Central memory CD4-positive, alpha-beta T cell (primary cell): ENCODE results near the gene PSTPIP1.
A peak's percentile ranks its signal among the peaks of the same experiment; 100 is the strongest.

ENCODE experiments used
- DNase-seq: peaks from one replicate; pipeline ENCODE4 v3.0.0; 2022

PSTPIP1 gene

DNA sequence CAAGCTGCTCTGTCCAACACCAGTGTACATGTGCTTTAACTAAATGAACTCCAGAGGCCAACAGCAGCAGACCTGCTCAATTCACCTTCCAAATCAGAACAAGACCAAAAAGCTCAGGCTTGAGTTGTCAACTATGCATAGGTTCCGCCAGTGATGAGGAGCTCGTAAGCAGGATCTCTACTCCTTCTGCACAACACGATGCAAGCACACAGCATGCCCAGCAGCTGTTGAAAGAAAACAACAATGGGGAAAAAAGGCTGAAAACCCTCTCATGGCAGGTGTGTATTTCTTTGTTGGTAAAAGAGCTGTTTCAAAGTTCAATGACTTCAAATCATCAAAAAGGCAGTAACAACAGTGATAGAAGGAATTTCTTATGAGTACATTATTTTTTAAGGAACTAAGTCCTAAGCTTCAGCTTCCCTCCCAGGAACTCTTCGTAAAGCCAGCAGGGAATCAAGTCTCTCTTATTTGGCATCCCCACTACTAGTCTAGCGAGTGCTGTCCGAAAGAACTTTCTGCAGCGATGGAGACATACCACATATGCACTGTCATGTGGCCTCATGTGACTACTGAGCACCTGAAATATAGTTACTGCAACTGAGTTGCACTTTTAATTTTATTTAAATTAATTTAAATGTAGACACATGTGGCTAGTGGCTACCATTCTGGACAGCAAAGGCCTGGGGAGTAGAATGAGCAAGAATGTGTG is 51.9 kb downstream of the PSTPIP1 start:
- no peak for DNase-seq

DNA sequence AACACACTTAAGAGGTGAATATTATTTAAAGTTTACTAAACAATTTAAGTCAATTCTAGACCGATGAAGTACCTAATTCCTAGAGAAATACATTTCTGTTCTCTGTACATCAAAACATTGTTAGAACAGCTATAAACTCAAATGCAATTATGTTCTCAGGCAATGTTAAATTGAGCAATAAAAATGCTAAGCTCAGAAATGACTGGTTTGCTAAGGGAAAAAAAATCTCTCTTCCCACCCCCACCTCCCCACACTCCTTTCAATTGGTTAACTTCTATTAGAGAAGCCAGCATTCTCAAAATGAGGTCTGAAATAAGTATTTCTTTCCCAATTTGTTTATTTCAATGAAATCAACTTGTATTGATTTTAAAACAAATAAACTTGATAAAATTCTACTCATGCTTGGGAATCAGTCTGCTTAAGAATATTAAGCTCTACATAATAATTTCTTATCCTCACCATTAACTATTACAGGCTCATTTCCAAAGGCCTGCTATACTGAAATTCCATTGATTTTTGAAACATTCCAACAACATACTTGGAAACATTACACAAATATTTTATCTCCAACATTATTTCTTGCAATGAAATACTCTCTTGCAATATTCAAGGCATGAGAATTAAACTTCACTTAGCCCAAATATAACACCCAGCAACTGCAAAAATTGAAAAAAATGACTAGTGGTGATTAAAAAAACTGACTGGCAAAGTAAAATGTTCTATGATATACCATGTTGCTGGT is 53.4 kb downstream of the PSTPIP1 start:
- DNase-seq: no peak

DNA sequence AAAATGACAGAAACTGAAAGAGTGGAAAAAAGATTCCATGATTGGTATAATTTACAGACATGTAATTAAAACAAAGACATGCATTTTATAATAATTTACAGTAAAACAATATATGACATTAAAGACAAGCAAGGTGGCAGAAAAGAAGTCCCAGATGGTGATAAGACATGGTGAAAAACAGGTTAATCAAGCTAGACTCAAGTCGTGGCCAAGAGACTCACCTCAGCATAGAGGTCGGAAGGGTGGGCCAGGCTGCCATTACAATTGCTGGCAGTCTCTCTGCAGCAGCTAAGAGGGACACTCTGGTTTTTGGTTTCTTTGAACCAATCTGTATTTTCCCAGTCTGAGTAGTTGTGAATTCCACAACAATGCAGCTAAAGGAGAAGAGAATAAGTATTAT is 57.6 kb downstream of the PSTPIP1 start:
- DNase-seq: no peak

GRCh38 chr15:77053709-77054108 is 58.8 kb downstream of the PSTPIP1 start:
- DNase-seq: no peak

GRCh38 chr15:77057072-77057471 is 62.1 kb downstream of the PSTPIP1 start:
- no peak for DNase-seq

DNA sequence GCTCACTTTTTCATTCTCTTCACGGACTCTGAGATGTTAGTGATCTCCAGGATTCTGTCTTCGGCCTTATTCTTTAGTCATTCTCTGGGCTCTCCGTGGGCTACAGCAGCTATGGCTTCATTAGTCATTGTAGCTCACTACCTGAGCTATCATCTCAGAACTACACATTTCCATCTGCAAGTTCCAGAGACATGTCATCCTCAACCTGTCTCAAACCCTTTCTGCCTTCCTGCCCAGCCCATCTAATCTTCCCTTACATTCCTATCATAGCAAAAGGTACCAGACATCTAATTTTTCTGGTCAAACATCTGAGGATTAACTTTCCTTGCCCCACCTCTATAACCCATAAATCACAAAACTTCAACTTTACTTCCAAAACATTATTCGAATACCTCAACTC is 62.8 kb downstream of the PSTPIP1 start:
- no peak for DNase-seq

- DNase-seq: no peak
Observed at GRCh38 chr15:77058468-77058867, 63.5 kb downstream of the PSTPIP1 start.

DNA sequence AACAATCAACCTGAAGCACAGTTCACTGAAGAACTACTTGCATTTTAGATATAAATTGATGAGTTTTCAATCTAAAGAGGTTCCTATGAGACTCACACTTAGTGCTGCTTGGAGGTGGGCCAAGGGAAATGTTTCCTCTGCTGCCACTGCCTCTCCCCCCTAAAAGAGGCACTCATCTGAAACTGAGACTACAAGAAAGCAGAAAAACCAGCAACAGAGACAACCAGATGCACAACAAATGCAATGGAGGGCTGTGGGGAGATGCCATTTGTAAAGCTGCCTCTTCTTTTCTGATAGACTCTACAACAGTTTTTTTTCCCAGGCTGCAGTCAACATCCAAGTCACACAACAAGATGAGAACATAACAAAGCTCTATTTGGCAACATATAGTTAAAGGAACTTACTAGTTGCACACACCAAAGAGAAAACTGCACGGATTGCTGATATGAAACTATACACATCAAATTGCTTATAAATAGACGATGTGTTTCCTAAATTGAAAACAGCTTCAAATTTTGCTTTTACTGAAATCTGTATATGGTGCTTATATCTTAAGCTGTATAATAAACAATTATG is 64.9 kb downstream of the PSTPIP1 start:
- DNase-seq: no peak

DNA sequence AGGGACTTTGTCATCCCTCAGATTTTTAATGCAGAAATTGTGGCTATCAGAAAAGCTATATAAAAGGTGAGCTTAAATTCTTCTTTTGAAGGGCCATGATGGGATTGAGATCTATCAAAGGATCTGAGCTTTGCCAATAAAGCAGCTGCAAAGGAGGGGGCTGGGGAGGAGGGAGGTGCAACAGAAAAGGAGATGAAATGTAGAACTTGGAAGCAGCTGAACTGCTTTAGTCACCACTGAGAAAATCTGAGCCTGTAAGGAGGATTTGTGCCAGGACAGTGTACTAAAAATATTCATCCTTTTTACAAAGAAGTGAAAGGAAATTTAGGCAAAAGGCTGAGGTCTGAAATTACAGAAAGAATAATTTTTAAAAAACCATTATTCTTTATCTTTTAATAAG is 65.6 kb downstream of the PSTPIP1 start:
- no peak for DNase-seq

DNA sequence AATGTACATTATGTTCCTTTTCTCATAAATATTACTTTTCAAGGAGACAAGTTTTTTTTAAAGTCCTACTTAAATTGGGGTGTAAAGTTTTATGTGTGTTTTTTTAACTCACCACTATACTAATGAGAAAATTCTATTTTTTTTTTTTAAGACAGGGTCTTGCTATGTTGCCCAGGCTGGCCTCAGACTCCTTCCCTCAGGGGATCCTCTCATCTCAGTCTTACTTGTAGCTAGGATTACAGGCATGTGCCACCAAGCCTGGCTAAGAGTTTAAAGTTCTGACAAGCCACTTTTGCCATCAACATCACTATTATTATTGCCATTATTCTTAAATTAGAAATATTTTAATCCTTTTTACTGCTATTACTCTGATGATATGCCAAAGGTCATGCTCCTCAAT is 68.3 kb downstream of the PSTPIP1 start:
- no peak for DNase-seq

GRCh38 chr15:77064063-77064462 is 69.1 kb downstream of the PSTPIP1 start:
- no peak for DNase-seq

DNA sequence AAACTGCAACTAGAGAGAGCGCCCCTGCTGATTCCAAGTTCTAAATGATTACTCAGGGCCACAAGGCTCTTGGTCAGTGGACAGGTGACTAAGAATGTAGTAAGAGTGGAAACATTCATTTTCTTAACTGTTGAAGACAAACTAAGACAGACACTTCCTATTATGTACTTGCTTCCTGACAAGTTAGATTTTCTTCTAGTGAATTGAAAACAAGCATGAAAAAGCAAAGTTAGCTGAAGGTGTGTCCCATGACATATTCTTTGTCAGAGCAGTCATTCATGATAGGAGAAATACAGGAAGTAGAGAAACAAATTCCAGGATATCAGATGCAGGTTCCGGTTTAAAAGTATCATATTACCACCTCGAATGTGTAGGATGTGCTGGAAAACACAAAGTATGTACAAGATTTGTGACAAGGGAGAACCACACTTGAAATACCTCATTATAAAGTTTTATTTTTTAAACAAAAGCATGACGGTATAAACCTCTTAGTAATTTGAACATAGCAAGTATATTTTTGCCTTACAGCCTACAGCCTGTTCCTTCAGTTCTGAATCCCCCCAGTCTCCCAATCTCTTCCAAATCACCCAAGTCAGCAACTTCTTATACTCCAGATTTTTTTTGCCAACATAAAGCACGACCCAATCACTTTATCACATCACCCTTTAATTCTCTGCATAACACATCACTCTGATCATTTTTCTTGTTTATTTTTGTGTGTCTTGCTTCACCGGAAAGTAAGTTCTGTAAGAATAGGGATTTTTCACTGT is 69.8 kb downstream of the PSTPIP1 start:
- no peak for DNase-seq

- DNase-seq: no peak
Observed at GRCh38 chr15:77066971-77067690, 72.2 kb downstream of the PSTPIP1 start.

DNA sequence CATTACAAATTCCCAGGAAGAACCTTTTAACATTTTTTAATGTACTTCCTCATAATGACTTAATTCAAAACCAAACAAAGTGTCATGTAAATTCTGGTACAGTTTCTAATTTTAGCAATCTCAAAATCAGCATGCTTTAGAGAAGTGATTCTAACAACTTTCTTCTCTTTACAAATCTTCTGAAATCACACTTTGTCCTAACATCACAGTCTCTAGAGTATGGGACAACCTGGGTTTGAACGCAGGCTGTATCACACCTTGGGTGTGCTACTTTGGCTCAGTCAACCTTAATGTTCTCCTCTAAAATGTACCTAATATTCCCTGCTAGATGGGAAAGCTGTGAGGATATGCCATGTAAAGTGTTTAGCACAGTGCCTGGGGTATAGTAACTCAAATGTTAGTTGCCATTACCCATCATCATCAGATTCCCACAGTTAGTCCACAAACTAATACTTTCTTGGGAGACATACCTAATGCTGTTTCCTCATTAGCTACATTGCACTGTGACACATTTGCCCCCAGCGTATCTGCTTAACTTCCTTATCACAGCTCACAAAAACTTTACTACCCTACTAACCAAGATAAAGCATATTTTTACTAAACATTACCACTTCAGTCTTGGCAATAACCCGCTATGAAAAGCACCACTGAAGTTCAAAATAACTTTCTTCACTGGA is 72.9 kb downstream of the PSTPIP1 start:
- DNase-seq: no peak

DNA sequence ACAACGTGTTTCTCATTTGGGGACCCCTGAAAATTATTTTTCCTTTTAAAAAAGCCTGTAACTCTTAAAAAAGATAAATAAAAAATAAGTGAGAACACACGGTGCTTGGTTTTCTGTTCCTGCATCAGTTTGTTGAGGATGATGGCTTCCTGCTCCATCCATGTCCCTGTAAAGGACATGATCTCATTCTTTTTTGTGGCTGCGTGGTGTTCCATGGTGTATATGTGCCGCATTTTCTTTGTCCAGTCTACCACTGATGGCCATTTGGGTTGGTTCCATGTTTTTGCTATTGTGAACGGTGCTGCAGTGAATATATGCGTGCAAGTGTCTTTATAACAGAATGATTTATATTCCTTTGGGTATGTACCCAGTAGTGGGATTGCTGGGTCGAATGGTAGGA is 73.7 kb downstream of the PSTPIP1 start:
- no peak for DNase-seq

DNA sequence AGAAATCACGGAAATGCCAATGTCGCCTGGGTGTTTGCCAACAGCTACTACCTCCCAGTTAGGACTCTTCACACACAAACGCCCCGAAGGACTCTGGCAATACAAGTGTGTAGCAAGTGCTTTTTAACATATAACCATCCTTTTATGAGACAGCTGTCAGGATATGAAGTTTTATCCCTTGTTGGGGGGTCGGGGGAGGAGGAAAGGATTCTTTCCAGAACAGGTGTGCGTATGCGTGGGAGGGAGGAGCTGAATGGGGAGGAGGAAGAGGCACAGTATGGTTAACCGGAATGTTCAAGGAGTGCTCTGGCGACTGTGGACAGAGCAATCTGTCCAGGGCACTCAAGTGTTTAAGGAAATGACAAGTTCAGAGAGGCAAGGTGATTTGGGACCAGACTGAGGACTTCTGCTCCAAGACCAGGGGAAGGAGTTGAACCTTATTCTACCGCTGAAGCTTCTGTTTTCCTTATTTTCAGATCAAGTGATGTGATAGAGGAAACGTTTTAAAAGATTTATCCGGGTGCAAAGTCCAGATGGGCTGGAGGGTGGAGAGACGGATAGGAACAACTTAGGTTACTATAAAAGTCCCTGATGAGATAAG is 74.7 kb downstream of the PSTPIP1 start:
- no peak for DNase-seq

DNA sequence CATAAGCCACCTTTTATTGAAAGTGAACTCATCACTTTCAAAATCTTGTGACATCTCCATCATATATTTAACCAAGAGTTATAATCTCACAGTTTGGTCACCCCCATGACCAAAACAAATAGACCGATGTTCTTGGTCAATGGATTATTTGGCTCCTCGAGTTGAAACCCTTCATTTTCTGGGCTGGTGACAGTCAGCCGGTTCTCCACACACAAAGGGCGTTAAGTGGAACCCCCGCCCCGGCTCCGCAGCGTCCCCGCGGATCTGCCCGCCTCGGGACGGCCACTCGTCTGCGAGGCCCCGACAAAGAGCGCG is 75.2 kb downstream of the PSTPIP1 start:
- no peak for DNase-seq

DNA sequence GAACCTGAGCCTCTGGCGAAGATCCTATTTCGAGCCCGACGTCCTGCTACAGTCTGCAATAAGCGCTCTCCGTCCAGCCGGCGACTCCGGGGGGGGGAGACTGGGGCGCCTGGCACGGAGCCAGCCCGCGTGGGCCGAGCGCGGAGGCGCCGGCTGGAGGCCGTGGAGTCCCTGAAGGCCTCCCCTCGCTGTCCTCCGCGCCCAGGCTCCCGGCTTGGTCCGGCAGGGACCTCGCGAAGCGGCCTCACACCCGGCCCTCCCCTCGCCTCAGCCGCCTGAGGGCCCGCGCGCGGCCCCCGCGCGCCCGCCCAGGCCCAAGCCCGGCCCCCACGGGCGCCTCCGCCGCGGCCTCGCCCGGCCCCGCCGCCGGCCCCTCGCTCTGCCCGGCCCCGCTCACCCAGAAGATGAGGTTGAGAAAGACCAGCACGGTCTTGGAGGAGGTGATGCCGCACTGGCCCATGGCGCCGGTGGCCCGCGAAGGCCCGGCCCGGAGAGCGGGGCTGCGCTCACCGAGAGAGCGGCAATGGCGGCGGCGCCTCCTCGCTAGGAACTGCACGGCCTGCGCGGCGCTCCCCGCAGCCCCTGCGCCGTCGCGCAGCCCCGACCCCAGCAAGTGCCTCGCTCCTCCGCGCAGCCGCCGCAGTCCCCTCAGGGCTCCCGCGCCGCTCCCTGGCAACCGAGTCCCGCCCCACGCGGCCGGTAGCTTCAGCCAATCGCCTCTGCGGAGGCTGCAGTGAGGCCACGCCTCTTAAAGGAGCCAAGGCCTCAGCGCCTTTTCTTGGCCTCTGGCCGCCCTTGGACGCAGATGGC is 75.8 kb downstream of the PSTPIP1 start, which contains the start of gene TSPAN3:
TSS of gene TSPAN3 (minus strand) at position 615 of the 810 bp plus-strand sequence. CDS start at position 460, 155 bp downstream.
- DNase-seq: peak; percentile 87

GRCh38 chr15:77071305-77072223 is 76.6 kb downstream of the PSTPIP1 start:
- DNase-seq: no peak

DNA sequence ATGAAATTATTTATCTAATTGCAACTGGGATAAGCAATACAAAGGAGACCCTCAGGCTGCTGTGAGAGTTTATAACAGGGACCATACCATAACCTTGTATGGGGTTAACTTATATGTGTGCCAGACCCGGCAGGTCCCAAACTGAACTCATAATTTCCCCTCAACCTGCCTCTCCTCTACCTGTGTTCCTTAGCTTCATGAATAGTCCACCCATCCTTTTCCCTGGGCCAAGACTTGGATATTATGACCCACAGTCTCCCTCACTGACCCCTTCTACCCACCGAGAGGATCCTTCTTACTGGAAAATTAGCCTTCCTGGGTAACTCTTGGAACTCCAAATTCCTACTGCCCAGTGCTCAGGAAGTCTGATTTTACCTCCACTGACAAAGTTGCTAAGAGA is 79.4 kb downstream of the PSTPIP1 start:
- DNase-seq: no peak
